ENCODE measurements around the gene RDX.
A peak's percentile ranks its signal among the peaks of the same experiment; 100 is the strongest.
"Not testable (repeated sequence)": the region's sequence is repeated elsewhere in the genome, so short reads cannot be mapped to it uniquely, and the experiment has no call there.

The RDX gene

DNA sequence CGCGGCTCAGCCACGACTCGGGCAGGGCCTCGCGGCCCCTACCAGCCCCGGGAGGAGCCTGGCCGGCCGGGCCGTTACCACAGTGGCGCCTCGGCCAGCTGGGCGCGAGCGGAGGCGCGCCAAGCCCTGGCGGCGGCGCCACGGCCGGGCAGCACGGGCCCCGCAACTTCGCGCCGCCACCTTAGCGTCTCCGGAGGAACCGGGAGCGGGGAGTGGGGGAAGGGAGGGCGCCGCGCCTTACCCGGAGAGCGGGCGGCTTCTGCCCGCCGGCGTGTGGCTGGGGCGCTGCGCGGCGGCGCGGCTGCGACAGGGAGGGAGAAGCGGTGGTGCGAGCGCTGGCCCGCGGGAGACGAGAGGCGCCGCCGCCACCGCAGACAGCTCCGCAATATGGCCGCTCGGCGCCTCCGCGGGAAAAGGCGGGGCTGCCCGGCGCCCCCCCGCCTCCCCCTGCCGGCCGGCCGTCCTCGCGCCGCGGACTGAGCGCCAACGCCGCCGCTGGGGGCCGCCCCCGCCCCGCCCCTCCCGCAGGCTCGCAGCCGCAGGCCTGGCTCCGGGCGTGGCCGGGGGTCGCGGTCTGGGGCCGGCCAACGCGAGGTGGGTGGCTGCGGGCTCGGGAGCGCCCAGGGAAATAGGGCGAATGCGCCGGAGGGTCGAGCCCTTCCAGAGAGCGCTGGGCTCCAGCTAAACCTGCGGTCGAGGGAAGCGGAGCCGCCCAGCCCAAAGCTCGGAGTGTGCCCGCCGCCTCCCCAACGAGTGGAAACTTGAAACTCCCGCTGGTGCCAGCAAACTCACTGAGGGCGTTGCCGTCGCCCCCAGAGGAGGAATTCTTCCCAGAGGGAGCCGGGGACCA is at the start of gene RDX:
Gene RDX, minus strand, starts transcription at position 389 of the 850 bp plus-strand sequence. CDS start 16,922 bp downstream, outside the sequence.
- DNase-seq = peak; percentile 83

GRCh38 chr11:110345743-110346142 is 49.3 kb upstream of the RDX start:
- no peak for DNase-seq

- no peak for DNase-seq
Measured at GRCh38 chr11:110340436-110340835, 44.0 kb upstream of the RDX start.

- no peak for DNase-seq
Measured at GRCh38 chr11:110339456-110340250, 43.2 kb upstream of the RDX start.

GRCh38 chr11:110338684-110339083 is 42.3 kb upstream of the RDX start:
- no peak for DNase-seq

GRCh38 chr11:110337570-110338193 is 41.3 kb upstream of the RDX start:
- DNase-seq = no peak

- no peak for DNase-seq
Measured at GRCh38 chr11:110336054-110336453, 39.6 kb upstream of the RDX start.

- no peak for DNase-seq
Measured at GRCh38 chr11:110335358-110335757, 38.9 kb upstream of the RDX start.

GRCh38 chr11:110331626-110332025 is 35.2 kb upstream of the RDX start:
- no peak for DNase-seq

DNA sequence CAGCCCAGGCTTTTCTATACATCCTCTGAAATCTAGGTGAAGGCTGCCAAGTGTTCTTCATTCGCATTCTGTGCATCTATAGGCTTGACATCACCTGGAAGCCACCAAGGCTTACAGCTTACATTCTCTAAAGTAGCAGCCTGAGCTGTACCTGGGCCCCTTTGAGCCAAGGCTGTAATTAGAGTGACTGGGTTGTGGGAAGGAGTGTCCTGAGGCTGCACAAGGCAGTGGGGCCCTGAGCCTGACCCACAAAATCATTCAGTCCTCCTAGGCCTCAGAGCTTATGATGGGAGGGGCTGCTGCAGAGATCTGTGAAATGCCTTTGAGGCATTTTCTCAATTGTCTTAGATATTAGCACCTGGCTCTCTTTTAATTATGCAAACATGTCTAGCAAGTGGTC is 33.0 kb upstream of the RDX start:
- no peak for DNase-seq

GRCh38 chr11:110327508-110327907 is 31.1 kb upstream of the RDX start:
- DNase-seq = no peak

DNA sequence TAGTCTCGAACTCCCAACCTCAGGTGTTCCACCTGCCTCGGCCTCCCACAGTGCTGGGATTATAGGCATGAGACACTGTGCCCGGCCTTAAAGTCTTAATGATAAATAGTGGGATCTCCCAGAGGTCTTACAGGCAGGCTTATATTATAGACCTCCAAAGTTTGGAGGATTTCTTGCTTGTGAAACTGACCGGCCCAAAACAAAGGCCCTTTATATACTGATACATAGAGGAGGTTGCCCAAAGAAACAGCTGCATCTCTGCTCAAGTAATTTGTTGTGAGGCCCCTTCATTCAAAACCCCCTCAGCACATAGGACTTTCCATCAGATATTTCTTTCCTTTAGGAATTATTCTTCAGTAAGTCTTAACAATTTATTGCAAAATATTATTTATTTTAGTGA is 27.4 kb upstream of the RDX start:
- no peak for DNase-seq

DNA sequence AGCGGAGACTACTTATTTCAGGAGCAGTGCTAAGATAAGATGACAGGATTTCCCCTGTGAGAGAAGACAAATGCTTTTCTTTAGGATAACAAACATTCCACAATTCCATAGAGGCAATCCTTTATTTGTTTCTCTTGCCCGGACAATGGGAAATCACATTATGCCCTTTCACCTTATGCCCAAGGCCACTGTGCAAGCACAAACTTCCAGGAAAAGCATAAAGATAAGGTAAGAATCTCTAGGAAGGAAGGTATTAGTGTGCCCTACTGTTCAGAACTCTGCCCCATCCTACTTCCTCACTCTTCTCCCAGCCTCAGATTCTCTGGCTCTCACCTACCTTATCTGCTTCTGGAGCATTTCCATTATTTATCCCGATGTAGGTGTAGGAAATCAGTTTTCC is 23.1 kb upstream of the RDX start:
- no peak for DNase-seq

DNA sequence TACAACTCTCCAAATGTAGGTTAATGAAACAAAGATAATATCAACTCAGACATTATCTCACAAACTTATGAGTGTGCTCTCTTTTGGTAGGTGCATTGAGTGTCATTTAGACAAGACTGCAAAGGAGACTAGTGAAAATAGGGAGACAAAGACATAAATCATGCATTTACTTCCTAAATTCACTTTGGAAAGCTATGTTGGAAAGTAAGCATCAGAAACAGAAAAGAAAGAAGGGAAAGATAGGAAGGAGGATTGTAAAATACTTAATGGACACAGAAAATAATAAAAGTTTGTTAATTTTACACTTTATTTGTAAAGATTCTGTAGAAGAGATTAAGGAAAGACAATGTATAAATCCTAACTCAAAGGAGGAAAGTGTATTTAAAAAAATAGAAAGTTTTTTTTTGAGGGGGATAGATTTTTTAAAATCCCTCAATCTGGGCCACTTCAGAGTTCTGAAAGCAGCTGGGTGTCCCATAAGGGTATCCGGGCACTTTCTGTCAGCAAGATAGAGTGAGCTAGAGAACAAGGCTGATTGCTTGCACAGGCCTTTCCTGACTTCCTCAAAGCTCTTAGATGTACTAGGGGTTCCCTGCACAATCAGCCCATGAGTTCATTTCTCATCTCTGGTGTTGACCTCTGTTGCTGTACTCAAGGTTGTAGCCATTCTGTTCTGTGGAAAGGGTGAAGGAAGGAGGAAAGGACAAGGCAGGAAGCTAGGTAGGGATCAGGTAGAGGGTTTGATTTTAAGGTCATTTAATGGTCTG is 22.4 kb upstream of the RDX start:
- DNase-seq = no peak

DNA sequence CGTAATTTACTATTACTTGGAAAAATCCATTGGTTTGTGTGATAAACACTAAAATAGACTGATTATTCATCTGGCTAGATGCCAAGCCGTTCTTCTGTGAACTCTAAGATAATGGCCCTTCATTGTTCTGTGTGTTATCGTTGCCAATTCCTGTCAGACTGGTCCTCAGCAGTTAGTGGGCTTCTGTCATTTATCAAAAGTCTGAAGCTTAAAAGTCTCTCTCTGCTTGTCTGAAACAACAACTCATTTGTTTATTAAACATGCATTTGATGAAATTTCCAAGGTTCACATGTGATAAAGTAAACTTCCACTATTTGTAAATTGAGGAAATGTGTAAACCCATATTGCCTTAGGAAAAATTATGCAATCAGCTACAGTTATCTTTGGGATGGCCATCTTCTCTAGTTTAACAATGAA is 21.1 kb upstream of the RDX start:
- DNase-seq = peak; percentile 41

DNA sequence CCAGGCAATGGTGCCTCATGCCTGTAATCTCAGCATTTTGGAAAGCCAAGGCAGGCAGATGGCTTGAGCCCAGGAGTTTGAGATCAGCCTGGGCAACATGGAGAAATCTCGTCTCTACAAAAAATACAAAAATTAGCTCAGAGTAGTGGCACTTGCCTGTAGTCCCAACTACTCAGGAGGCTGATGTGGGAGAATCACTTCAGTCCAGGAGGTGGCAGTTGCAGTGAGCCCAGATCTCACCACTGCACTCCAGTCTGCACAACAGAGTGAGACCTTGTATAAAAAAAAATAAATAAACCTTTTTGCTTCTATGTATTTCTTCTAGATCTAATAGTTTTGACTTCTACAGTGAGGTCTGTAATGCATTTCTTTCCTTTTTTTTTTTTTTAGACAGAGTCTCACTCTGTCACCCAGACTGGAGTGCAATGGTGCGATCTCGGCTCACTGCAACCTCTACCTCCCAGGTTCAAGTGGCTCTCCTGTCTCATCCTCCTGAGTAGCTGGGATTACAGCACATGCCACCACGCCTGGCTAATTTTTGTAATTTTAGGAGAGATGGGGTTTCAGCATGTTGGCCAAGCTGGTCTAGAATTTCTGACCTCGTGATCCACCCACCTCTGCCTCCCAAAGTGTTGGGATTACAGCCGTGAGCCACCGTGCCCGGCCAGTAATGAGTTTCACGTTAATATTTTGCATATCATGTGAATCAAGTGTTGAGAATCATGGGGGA is 18.1 kb upstream of the RDX start:
- DNase-seq = no peak

- DNase-seq = no peak
Measured at GRCh38 chr11:110312670-110313069, 16.3 kb upstream of the RDX start.

GRCh38 chr11:110311783-110312579 is 15.6 kb upstream of the RDX start:
- no peak for DNase-seq

DNA sequence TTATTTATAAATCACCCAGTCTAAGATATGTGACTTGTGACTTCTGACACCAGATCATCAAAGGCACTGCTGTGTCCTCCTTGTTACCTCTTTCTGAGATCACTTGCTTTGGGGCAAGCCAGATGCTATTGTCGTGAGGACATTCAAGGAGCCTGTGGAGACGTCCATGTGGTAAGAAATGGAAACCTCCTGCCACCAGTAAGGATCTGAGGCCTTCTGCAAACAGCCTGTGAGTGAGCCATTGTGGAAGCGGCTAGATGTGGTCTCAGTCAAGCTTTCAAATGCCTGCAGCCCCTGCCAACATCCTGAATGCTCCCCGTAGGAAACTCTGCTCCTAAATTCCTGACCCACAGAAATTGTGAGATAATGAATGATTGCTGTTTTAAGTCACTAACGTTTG is 11.7 kb upstream of the RDX start:
- no peak for DNase-seq

GRCh38 chr11:110306019-110306388 is 9.6 kb upstream of the RDX start:
- DNase-seq = not testable (repeated sequence)
